A673 (cell line): ENCODE data around the gene SPECC1L. TPM values are rescaled to one million over a fixed set of nuclear protein-coding genes. Genes with fewer than 3 reads are reported as not detected.
A peak's percentile ranks its signal among the peaks of the same experiment; 100 is the strongest.

Source experiments
- BruUV-seq: library from RNA; stranded (reverse); fragments of 400-500 nt; replicated peaks from 2 replicates; lab custom pipeline; 2021; lab: Mats Ljungman, UMichigan
- CTCF ChIA-PET: fragments of 300-600 bp; sonication (Branson Sonifier 250); formaldehyde crosslinking; loops from one replicate; lab custom pipeline; 2022; ENCODE audit warnings: antibody characterized with exemption; lab: Charles Lee
- POLR2A ChIA-PET: fragments of 300-600 bp; sonication (Branson Sonifier 250); formaldehyde crosslinking; loops from one replicate; lab custom pipeline; 2022; ENCODE audit warnings: antibody characterized with exemption; ENCODE audit not compliant: low non-redundant PET; lab: Charles Lee
- DNase-seq: peaks from one replicate; pipeline ENCODE4 v3.0.0-alpha.2; 2015; ENCODE audit warnings: low spot score
- H3K27ac ChIP-seq: fragments of 200-600 bp; sonication (generic); 2 replicates; pipeline ENCODE4 v1.5.1; 2016; ENCODE audit warnings: mixed run types, low read depth, mild to moderate bottlenecking, mixed read lengths, antibody characterized with exemption, low read length; ENCODE audit not compliant: poor library complexity, severe bottlenecking
- H3K27me3 ChIP-seq: fragments of 200-600 bp; sonication (generic); replicated peaks from 2 replicates; pipeline ENCODE4 v1.6.1; 2017; ENCODE audit warnings: mixed run types, low read depth, mild to moderate bottlenecking, mixed read lengths, antibody characterized with exemption, low read length; ENCODE audit not compliant: insufficient read depth, poor library complexity
- H3K36me3 ChIP-seq: fragments of 200-600 bp; sonication (generic); 2 replicates; pipeline ENCODE4 v1.6.1; 2016; ENCODE audit warnings: mixed run types, mild to moderate bottlenecking, mixed read lengths, antibody characterized with exemption, low read length; ENCODE audit not compliant: insufficient read depth, poor library complexity, severe bottlenecking
- H3K4me1 ChIP-seq: fragments of 200-600 bp; sonication (generic); 2 replicates; pipeline ENCODE4 v1.6.1; 2017; ENCODE audit warnings: mixed run types, mild to moderate bottlenecking, mixed read lengths, antibody characterized with exemption, low read length; ENCODE audit not compliant: insufficient read depth, poor library complexity, severe bottlenecking
- H3K4me3 ChIP-seq: fragments of 200-600 bp; sonication (generic); 2 replicates; pipeline ENCODE4 v1.5.1; 2016; ENCODE audit warnings: low read depth, mixed run types, mild to moderate bottlenecking, mixed read lengths, low read length; ENCODE audit not compliant: poor library complexity, severe bottlenecking
- H3K9me3 ChIP-seq: fragments of 200-600 bp; sonication (generic); 2 replicates; pipeline ENCODE4 v1.6.1; 2016; ENCODE audit warnings: mixed run types, low read depth, mild to moderate bottlenecking, mixed read lengths, antibody characterized with exemption, low read length; ENCODE audit not compliant: poor library complexity, severe bottlenecking
- EZH2 ChIP-seq: fragments of 200-600 bp; sonication (generic); IDR thresholded peaks from 2 replicates; pipeline ENCODE4 v1.6.1; 2017; ENCODE audit warnings: borderline replicate concordance, low read depth, mild to moderate bottlenecking, mixed read lengths, antibody characterized with exemption, low read length; ENCODE audit not compliant: poor library complexity, severe bottlenecking
- intact Hi-C: fragments of 100-400 bp; cut with micrococcal nuclease; formaldehyde crosslinking; loops from one replicate; pipeline ENCODE4 v1.10.0; 2022; ENCODE audit not compliant: unreplicated experiment
- total RNA-seq: library from RNA; stranded (reverse); gene quantifications from 2 replicates; pipeline ENCODE4 v1.2.3, GENCODE V29; 2021
- TF ChIP-seq, protein P1 (sequence below): fragments of 300-800, 200-600 bp; sonication (generic); conservative IDR thresholded peaks from 2 replicates; pipeline ENCODE4 v1.5.1; 2017; ENCODE audit warnings: low read depth, mild to moderate bottlenecking, antibody characterized with exemption, low read length, moderate library complexity, mixed read lengths

The SPECC1L gene
- total RNA-seq, 1 experiment from 2014 or later = 56.7 TPM

DNA sequence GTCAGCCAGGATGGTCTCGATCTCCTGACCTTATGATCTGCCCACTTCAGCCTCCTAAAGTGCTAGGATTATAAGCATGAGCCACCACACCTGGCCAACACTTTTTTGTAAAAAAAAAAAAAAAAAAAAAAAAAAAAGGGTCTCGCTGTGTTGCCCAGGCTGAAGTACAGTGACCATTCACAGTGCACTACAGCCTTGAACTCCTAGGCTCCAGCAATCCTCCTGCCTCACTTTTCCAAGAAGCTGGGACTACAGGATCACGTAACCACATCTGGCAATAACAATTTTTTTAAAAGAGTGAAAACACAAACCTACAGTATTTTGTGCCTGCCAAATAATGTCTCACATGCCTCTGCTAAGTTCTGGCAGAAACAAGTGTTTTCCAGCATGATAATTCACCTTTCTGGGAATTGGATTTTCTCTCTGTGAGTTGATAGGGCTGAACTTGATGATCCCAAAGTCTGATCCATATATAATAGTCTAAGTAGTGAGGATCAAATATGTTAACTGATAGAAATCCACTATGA, 187.3 kb downstream of the SPECC1L start:
- Histone ChIP-seq H3K4me3 (no peak overlapping the region), H3K27ac (no peak overlapping the region), H3K9me3 (no peaks in the 10 kb centered on the region), H3K36me3 (no peaks in the 10 kb centered on the region), H3K27me3 (no peaks in the 10 kb centered on the region), H3K4me1 (peaks cover 16% of the 10 kb centered on the region)
- CTCF ChIA-PET = no interaction called here
- no peak for DNase-seq
- TF ChIP-seq, protein P1, sequence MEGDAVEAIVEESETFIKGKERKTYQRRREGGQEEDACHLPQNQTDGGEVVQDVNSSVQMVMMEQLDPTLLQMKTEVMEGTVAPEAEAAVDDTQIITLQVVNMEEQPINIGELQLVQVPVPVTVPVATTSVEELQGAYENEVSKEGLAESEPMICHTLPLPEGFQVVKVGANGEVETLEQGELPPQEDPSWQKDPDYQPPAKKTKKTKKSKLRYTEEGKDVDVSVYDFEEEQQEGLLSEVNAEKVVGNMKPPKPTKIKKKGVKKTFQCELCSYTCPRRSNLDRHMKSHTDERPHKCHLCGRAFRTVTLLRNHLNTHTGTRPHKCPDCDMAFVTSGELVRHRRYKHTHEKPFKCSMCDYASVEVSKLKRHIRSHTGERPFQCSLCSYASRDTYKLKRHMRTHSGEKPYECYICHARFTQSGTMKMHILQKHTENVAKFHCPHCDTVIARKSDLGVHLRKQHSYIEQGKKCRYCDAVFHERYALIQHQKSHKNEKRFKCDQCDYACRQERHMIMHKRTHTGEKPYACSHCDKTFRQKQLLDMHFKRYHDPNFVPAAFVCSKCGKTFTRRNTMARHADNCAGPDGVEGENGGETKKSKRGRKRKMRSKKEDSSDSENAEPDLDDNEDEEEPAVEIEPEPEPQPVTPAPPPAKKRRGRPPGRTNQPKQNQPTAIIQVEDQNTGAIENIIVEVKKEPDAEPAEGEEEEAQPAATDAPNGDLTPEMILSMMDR = no peak
- TF ChIP-seq EZH2 = no peak
- POLR2A ChIA-PET = no interaction called here
- BruUV-seq = no TSS peak
- intact Hi-C loops = no loop called here

DNA sequence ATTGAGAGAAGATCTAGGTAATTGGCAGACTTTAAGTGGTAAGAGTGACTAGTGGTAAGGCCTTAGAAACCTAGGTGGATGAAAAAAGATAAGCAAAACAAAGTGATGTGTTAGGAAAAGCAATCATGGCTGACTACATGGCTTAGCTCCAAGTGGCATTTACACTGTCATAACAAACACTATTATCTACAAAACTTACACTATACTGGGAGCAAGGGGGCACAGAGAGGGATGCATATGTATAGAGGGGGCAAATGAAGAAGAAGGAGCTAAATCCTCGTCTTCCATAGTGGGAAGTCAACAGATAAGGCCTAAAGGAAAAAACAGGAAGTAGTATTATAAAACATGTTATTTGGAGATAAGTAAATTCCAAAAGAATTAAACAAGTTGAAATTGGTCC, 189.3 kb downstream of the SPECC1L start:
- CTCF ChIA-PET = no interaction called here
- intact Hi-C loops = no loop called here
- TF ChIP-seq EZH2 = no peak
- TF ChIP-seq, protein P1 = no peak
- Histone ChIP-seq H3K36me3 (no peaks in the 10 kb centered on the region), H3K27me3 (no peaks in the 10 kb centered on the region), H3K27ac (peak overlapping the region; percentile 38), H3K4me3 (no peak overlapping the region), H3K4me1 (peaks cover 16% of the 10 kb centered on the region), H3K9me3 (no peaks in the 10 kb centered on the region)
- DNase-seq = no peak
- POLR2A ChIA-PET = no interaction called here
- BruUV-seq = no TSS peak

DNA sequence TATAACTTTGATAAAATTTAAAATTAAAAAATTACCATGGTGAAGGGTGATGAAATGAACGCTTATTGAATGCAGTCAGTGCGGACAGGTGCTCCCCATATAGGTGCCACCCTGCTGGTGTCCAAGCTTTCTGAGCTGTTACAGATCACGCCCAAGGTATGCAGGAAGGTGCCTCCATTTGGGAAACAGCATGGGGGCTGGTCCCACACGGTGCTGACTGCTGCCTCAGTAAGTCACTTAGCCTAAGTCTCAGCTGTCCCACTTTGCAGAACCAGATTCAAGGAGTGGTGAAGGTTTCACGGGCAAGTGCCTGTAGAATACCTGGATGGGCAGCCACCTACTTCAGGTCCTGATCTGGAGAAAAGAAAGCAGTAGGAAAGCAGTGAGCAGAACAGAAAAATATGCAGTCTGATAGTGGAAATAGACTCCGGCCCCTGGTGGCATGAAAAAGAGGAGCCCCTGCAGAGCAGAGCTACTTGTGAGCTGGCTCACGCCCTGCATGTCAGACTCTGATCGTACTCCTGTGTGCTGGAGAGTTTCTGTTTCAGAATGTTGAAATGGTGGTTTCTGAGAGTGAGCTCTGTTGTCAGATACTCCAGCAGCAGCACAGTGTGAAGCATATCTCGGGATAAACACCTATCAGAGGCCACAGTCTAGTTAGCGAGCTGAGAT, 189.9 kb downstream of the SPECC1L start:
- ChIA-PET POLR2A (interaction anchor here (0.5 kb wide), 1 partner anchor 45 kb away, joined by 3 read pairs; no protein-coding TSS in a partner anchor), CTCF (interaction anchor here (0.7 kb wide), 1 partner anchor 37 kb away, joined by 6 read pairs; no protein-coding TSS in a partner anchor)
- no peaks in the 10 kb centered on the region for H3K27me3 ChIP-seq
- peak; percentile 44 for DNase-seq
- BruUV-seq = no TSS peak
- peak overlapping the region; percentile 20 for H3K27ac ChIP-seq
- no peaks in the 10 kb centered on the region for H3K9me3 ChIP-seq
- H3K4me3 ChIP-seq = no peak overlapping the region
- TF ChIP-seq EZH2 = no peak
- TF ChIP-seq, protein P1 = no peak
- intact Hi-C loops = no loop called here
- H3K36me3 ChIP-seq = no peaks in the 10 kb centered on the region
- H3K4me1 ChIP-seq = peaks cover 16% of the 10 kb centered on the region
